ENCODE data around the gene MAP3K10. TPM values are rescaled to one million over a fixed set of nuclear protein-coding genes. Genes with fewer than 3 reads are reported as not detected.

Gene MAP3K10
- total RNA-seq, 1 experiment from 2014 or later: 26.9 TPM

- intact Hi-C loops (cut with micrococcal nuclease; ENCODE audit: unreplicated experiment): no loop called here
- Histone ChIP-seq H3F3A (ENCODE audit: insufficient read depth, low read depth) (no peaks in the 10 kb centered on the region), H3K9me2 (ENCODE audit: insufficient read depth) (no peaks in the 10 kb centered on the region), H3K79me2 (ENCODE audit: low read depth) (0 out of 2 replicates have a peak, but pooled peaks cover 17% of the 10 kb centered on the region), H2AFZ (no peak overlapping the region), H3K27ac (no peak overlapping the region), H3K27me3 (ENCODE audit: insufficient read depth, low read depth) (no peaks in the 10 kb centered on the region), H3K36me3 (ENCODE audit: low read depth) (peaks cover 6% of the 10 kb centered on the region; the same call in 1 of the 2 replicates), H4K20me1 (ENCODE audit: insufficient read depth) (peaks cover 16% of the 10 kb centered on the region; the same call in 1 of the 2 replicates), H3K9me3 (ENCODE audit: insufficient read depth, low read depth) (no peaks in the 10 kb centered on the region), H3K4me3 (no peak overlapping the region), H3K4me1 (replicated peaks; ENCODE audit: insufficient read depth) (no peaks in the 10 kb centered on the region), H3K4me2 (no peak overlapping the region)
- ChIA-PET CTCF (no interaction called here), POLR2A (ENCODE audit: unreplicated experiment) (no interaction called here)
- no peak for DNase-seq
- TF ChIP-seq CTCF (conservative IDR thresholded peaks at IDR 0.05) (no peak), EZH2 (IDR thresholded peaks at IDR 0.05; ENCODE audit: low read depth) (no peak)
- no TSS peak for BruUV-seq (replicated peaks)
Observed at GRCh38 chr19:40249781-40250180, 58.6 kb downstream of the MAP3K10 start.

- Histone ChIP-seq H3K27me3 (ENCODE audit: insufficient read depth, low read depth) (no peaks in the 10 kb centered on the region), H3K4me2 (no peak overlapping the region), H2AFZ (no peak overlapping the region), H3K4me3 (no peak overlapping the region), H3K79me2 (ENCODE audit: low read depth) (0 out of 2 replicates have a peak, but pooled peaks cover 14% of the 10 kb centered on the region), H3K36me3 (ENCODE audit: low read depth) (peaks cover 11% of the 10 kb centered on the region; the same call in 1 of the 2 replicates), H3K9me2 (ENCODE audit: insufficient read depth) (no peaks in the 10 kb centered on the region), H3K27ac (no peak overlapping the region), H3F3A (ENCODE audit: insufficient read depth, low read depth) (peaks cover under 1% of the 10 kb centered on the region; the same call in 1 of the 2 replicates), H4K20me1 (ENCODE audit: insufficient read depth) (peaks cover 16% of the 10 kb centered on the region), H3K9me3 (ENCODE audit: insufficient read depth, low read depth) (no peaks in the 10 kb centered on the region), H3K4me1 (replicated peaks; ENCODE audit: insufficient read depth) (peaks cover 4% of the 10 kb centered on the region)
- BruUV-seq (replicated peaks): no TSS peak
- ChIA-PET POLR2A (ENCODE audit: unreplicated experiment) (no interaction called here), CTCF (no interaction called here)
- TF ChIP-seq EZH2 (IDR thresholded peaks at IDR 0.05; ENCODE audit: low read depth) (no peak), CTCF (conservative IDR thresholded peaks at IDR 0.05) (no peak)
- no peak for DNase-seq
- intact Hi-C loops (cut with micrococcal nuclease; ENCODE audit: unreplicated experiment): no loop called here
Observed at GRCh38 chr19:40251244-40251643, 60.0 kb downstream of the MAP3K10 start.

GRCh38 chr19:40251991-40252390 is 60.8 kb downstream of the MAP3K10 start:
- H3K4me1 ChIP-seq (replicated peaks; ENCODE audit: insufficient read depth): peaks cover 12% of the 10 kb centered on the region
- POLR2A ChIA-PET (ENCODE audit: unreplicated experiment): no interaction called here
- intact Hi-C loops (cut with micrococcal nuclease; ENCODE audit: unreplicated experiment): no loop called here
- peaks cover 7% of the 10 kb centered on the region; the same call in 1 of the 2 replicates for H3F3A ChIP-seq (ENCODE audit: insufficient read depth, low read depth)
- TF ChIP-seq EZH2 (IDR thresholded peaks at IDR 0.05; ENCODE audit: low read depth) (no peak), CTCF (conservative IDR thresholded peaks at IDR 0.05) (no peak)
- no peak overlapping the region for H3K4me3 ChIP-seq
- H3K79me2 ChIP-seq (ENCODE audit: low read depth): 0 out of 2 replicates have a peak, but pooled peaks cover 17% of the 10 kb centered on the region
- no peak overlapping the region for H3K4me2 ChIP-seq
- H3K9me2 ChIP-seq (ENCODE audit: insufficient read depth): no peaks in the 10 kb centered on the region
- H2AFZ ChIP-seq: no peak overlapping the region
- H3K27me3 ChIP-seq (ENCODE audit: insufficient read depth, low read depth): no peaks in the 10 kb centered on the region
- peaks cover 11% of the 10 kb centered on the region; the same call in 1 of the 2 replicates for H3K36me3 ChIP-seq (ENCODE audit: low read depth)
- H3K27ac ChIP-seq: no peak overlapping the region
- CTCF ChIA-PET: no interaction called here
- no peak for DNase-seq
- H3K9me3 ChIP-seq (ENCODE audit: insufficient read depth, low read depth): no peaks in the 10 kb centered on the region
- peaks cover 16% of the 10 kb centered on the region for H4K20me1 ChIP-seq (ENCODE audit: insufficient read depth)
- no TSS peak for BruUV-seq (replicated peaks)
